GM12864 (cell line): ENCODE data around the gene CTNND1.
"Not testable (repeated sequence)": the region's sequence is repeated elsewhere in the genome, so short reads cannot be mapped to it uniquely, and the experiment has no call there.

Experiments
- DNase-seq: peaks from one replicate; pipeline ENCODE4 v3.0.0-alpha.2; 2011; ENCODE audit warnings: low read depth
- H3K4me3 ChIP-seq: 2 replicates; pipeline ENCODE4 v1.5.1; 2011; ENCODE audit warnings: mild to moderate bottlenecking, low read depth, low read length, control low read depth
- TF ChIP-seq, protein P1 (sequence below): IDR thresholded peaks from 2 replicates; pipeline ENCODE4 v1.5.1; 2011; ENCODE audit warnings: low read depth, mild to moderate bottlenecking, moderate library complexity, low read length, control low read depth, inconsistent platforms; ENCODE audit errors: missing control alignments

The CTNND1 gene

GRCh38 chr11:57761301-57762234 is at the start of gene CTNND1:
CTNND1 (plus strand) TSS chr11:57761802; CDS start chr11:57791479, 29,677 bp downstream.
- TF ChIP-seq, protein P1, sequence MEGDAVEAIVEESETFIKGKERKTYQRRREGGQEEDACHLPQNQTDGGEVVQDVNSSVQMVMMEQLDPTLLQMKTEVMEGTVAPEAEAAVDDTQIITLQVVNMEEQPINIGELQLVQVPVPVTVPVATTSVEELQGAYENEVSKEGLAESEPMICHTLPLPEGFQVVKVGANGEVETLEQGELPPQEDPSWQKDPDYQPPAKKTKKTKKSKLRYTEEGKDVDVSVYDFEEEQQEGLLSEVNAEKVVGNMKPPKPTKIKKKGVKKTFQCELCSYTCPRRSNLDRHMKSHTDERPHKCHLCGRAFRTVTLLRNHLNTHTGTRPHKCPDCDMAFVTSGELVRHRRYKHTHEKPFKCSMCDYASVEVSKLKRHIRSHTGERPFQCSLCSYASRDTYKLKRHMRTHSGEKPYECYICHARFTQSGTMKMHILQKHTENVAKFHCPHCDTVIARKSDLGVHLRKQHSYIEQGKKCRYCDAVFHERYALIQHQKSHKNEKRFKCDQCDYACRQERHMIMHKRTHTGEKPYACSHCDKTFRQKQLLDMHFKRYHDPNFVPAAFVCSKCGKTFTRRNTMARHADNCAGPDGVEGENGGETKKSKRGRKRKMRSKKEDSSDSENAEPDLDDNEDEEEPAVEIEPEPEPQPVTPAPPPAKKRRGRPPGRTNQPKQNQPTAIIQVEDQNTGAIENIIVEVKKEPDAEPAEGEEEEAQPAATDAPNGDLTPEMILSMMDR = no peak
- DNase-seq = no peak
- H3K4me3 ChIP-seq = peak within 1 kb of the TSS; percentile 19

DNA sequence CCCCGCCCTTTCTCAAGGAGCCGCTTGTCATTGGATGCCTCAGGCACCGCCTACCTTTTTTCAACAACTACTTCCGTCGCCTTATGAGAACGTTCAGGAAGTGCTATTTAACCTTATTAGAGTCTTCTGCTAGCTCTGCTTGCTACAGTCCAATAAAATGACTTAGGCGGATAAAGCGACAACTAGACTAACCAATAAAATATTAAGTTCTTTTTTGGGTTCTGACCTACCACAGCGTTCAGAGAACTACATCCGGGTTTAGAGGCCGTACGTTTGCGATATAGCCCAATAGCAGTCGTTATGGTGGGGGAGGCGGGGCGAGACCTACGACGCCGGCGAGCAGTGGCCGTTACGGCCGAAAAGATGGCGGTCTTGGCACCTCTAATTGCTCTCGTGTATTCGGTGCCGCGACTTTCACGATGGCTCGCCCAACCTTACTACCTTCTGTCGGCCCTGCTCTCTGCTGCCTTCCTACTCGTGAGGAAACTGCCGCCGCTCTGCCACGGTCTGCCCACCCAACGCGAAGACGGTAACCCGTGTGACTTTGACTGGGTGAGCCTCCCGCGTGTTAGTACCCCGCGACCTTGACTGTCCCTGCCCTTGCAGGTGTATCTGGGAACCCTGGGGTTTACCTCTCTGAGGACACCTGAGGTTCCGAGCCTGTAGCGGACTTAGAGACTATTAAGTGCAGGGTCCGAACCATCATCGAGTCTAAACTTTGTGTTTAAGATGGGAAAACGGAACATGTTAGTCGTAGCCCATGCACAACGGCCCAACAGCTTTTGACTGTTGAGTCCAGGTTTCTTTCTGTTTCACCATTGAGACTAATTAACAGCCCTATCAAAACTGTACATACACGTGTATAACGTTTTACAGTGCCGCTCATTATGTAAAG is 49.1 kb upstream of the CTNND1 start, which contains the start of gene TMX2:
Gene TMX2, plus strand, starts transcription at position 338 of the 895 bp plus-strand sequence. Its CDS starts 26 bp downstream, at position 364.
- TF ChIP-seq, protein P1 = no peak
- peak within 1 kb of the TSS; percentile 82 for H3K4me3 ChIP-seq
- DNase-seq = peak; percentile 99

- no peak for DNase-seq
- H3K4me3 ChIP-seq = peak overlapping the region; percentile 82
- TF ChIP-seq, protein P1 = no peak
These were observed 47.8 kb upstream of the CTNND1 start for GRCh38 chr11:57713835-57714234.

GRCh38 chr11:57716726-57717125 is 44.9 kb upstream of the CTNND1 start:
- H3K4me3 ChIP-seq, DNase-seq: not testable (repeated sequence)

DNA sequence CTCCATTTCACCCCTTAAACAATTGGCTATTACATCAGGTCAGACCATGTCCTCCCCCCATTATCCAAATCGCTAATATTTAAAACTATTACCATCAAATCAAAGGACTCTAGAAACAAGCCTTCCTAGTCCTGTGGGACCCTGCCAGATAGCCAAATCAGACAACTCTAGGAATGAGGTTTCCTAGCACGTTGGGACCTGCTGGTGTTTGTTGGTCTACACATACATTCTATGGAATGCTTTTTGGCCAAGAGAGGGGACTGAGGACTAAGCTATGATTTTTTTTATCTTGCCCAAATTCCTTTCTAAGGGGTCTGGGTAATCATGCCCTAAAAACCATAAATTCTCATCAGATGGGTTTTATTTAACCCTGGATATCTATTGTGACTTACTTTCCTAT is 34.4 kb upstream of the CTNND1 start:
- TF ChIP-seq, protein P1 = no peak
- H3K4me3 ChIP-seq = no peak overlapping the region
- no peak for DNase-seq

- no peak overlapping the region for H3K4me3 ChIP-seq
- TF ChIP-seq, protein P1 = no peak
- no peak for DNase-seq
These were observed 32.8 kb upstream of the CTNND1 start for GRCh38 chr11:57728829-57729228.

GRCh38 chr11:57729479-57729878 is 32.1 kb upstream of the CTNND1 start:
- TF ChIP-seq, protein P1 = no peak
- no peak for DNase-seq
- no peak overlapping the region for H3K4me3 ChIP-seq
